Measurements from ENCODE around the gene CYTH4.

CYTH4 gene

GRCh38 chr22:37331856-37332536 is 49.7 kb downstream of the CYTH4 start:
- no peak for DNase-seq (ENCODE audit: low spot score)
- in situ Hi-C loops (cut with MboI; ENCODE audit: low sequenced_read_pairs, unreplicated experiment) = no loop called here
- no peak for TF ChIP-seq CTCF (IDR thresholded peaks at IDR 0.05; ENCODE audit: borderline replicate concordance, control extremely low read depth, extremely low read depth, insufficient read depth, missing control alignments)

GRCh38 chr22:37333724-37334460 is 51.6 kb downstream of the CYTH4 start:
- in situ Hi-C loops (cut with MboI; ENCODE audit: low sequenced_read_pairs, unreplicated experiment) = no loop called here
- no peak for DNase-seq (ENCODE audit: low spot score)

GRCh38 chr22:37334461-37334858 is 52.2 kb downstream of the CYTH4 start:
- in situ Hi-C loops (cut with MboI; ENCODE audit: low sequenced_read_pairs, unreplicated experiment) = no loop called here
- TF ChIP-seq CTCF (IDR thresholded peaks at IDR 0.05; ENCODE audit: borderline replicate concordance, control extremely low read depth, extremely low read depth, insufficient read depth, missing control alignments) = no peak
- no peak for DNase-seq (ENCODE audit: low spot score)

More at GRCh38 chr22:37333724-37334460, 51.6 kb downstream of the CYTH4 start:
- no peak for TF ChIP-seq CTCF (IDR thresholded peaks at IDR 0.05; ENCODE audit: borderline replicate concordance, control extremely low read depth, extremely low read depth, insufficient read depth, missing control alignments)

- TF ChIP-seq CTCF (IDR thresholded peaks at IDR 0.05; ENCODE audit: borderline replicate concordance, control extremely low read depth, extremely low read depth, insufficient read depth, missing control alignments) = no peak
- in situ Hi-C loops (cut with MboI; ENCODE audit: low sequenced_read_pairs, unreplicated experiment) = no loop called here
- DNase-seq (ENCODE audit: low spot score) = no peak
These were observed 52.8 kb downstream of the CYTH4 start for GRCh38 chr22:37334859-37335805.

GRCh38 chr22:37335806-37336199 is 53.5 kb downstream of the CYTH4 start:
- in situ Hi-C loops (cut with MboI; ENCODE audit: low sequenced_read_pairs, unreplicated experiment) = no loop called here
- no peak for DNase-seq (ENCODE audit: low spot score)

More at GRCh38 chr22:37335806-37336199, 53.5 kb downstream of the CYTH4 start:
- TF ChIP-seq CTCF (IDR thresholded peaks at IDR 0.05; ENCODE audit: borderline replicate concordance, control extremely low read depth, extremely low read depth, insufficient read depth, missing control alignments) = no peak

Data from GM13976 (cell line).